Measurements from ENCODE around the gene PGLYRP1. TPM values are rescaled to one million over a fixed set of nuclear protein-coding genes. Genes with fewer than 3 reads are reported as not detected.
A peak's percentile ranks its signal among the peaks of the same experiment; 100 is the strongest.

The PGLYRP1 gene
- total and polyA plus RNA-seq, 3 donors from 2014 or later = not detected

DNA sequence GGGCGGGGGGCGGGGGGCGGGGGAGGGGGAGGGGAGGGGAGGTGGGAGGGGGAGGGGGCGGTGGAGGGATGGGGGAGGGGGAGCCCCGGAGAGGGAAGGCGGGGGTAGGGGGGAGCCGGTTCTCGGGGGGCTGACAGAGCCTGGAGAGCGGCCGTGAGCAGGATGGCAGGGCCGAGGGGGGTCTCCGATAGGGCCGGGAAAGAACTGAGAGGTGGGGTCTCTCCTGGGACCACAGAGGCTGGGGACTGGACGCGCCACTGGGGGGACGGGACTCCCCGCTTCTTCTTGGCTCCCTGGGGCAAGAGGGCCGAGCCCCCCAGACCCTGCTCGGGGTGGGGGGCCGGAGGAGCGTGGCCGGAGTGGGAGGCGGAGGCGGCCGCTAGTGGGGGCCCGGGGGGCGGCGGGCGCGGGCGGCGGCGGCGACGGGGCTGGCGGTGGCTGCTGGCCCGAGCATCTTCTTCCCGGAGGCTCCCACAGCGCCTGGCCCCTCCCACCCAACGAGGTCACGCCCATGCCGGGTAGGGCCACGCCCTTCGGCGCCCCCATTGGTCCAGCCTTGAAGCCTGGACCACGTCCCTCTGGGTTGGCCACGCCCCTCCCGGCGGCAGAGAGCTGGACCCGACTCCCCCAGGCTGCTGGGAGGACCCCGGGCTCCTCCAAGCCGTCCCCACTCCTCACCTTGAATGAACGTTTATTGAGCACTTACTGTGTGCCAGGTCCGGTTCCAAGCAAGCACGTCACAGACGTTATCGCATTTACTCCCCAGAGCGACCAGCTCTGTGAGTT, 49.1 kb downstream of the PGLYRP1 start, which contains the start of gene NOVA2:
TSS of gene NOVA2 (minus strand) at position 313 of the 786 bp plus-strand sequence. CDS start 514 bp downstream, outside the sequence.
- Histone ChIP-seq H3K27ac (no peak within 1 kb of the TSS), H3K36me3 (ENCODE audit: low read depth, missing control alignments) (no peaks in the 10 kb centered on the region), H3K4me3 (peak within 1 kb of the TSS; percentile 34 to 40), H3K27me3 (no peaks in the 10 kb centered on the region), H3K9me3 (no peaks in the 10 kb centered on the region), H3K4me1 (no peaks in the 10 kb centered on the region)
- DNase-seq = peak; percentile 85
- WGBS, 2 donors = 3% methylated on average over 33 to 40 of the region's 58 CpGs
- TF ChIP-seq, protein P1, sequence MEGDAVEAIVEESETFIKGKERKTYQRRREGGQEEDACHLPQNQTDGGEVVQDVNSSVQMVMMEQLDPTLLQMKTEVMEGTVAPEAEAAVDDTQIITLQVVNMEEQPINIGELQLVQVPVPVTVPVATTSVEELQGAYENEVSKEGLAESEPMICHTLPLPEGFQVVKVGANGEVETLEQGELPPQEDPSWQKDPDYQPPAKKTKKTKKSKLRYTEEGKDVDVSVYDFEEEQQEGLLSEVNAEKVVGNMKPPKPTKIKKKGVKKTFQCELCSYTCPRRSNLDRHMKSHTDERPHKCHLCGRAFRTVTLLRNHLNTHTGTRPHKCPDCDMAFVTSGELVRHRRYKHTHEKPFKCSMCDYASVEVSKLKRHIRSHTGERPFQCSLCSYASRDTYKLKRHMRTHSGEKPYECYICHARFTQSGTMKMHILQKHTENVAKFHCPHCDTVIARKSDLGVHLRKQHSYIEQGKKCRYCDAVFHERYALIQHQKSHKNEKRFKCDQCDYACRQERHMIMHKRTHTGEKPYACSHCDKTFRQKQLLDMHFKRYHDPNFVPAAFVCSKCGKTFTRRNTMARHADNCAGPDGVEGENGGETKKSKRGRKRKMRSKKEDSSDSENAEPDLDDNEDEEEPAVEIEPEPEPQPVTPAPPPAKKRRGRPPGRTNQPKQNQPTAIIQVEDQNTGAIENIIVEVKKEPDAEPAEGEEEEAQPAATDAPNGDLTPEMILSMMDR (IDR thresholded peaks at IDR 0.05) = no peak
- TF ChIP-seq POLR2A (IDR thresholded peaks at IDR 0.05) = no peak
- intact Hi-C loops (cut with DNase I; ENCODE audit: low total_unique reads) = no loop called here

DNA sequence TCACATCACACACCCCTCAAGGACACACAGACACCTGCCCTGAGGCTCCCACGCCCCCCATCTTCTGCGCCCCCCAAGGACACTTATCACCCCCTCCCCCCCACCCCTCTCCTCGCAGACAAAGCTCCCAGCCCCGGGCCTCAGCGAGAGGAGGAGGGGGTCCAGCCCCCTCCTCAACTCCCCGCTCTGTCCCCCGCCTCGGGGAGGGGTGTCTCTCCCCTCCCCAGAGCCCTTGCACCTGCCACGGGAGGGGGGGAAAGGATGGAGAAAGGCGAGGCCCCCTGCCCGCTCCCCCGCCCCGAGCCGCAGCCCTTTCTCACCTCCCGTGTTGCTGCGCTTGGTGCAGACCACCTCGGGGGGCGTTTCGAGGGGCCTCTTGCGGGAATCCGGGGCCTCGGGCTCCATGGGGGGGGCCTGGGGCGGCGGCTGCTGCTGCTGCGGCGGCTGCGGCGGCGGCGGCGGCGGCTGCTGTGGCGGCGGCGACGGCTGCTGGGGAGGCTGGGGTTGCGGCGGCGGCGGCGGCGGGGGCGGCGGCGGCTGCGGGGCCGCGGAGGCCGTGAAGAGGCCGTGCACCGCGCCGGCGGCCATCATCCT, 49.8 kb downstream of the PGLYRP1 start:
- Histone ChIP-seq H3K36me3 (ENCODE audit: low read depth, missing control alignments) (no peaks in the 10 kb centered on the region), H3K9me3 (no peaks in the 10 kb centered on the region), H3K4me1 (no peaks in the 10 kb centered on the region), H3K27me3 (no peaks in the 10 kb centered on the region), H3K27ac (no peak overlapping the region), H3K4me3 (peak overlapping the region in 1 of 2 donors; percentile 20)
- WGBS, 2 donors = 1 to 10% methylated on average over 2 to 27 of the region's 54 CpGs
- TF ChIP-seq, protein P1 (IDR thresholded peaks at IDR 0.05) = no peak
- TF ChIP-seq POLR2A (IDR thresholded peaks at IDR 0.05) = no peak
- intact Hi-C loops (cut with DNase I; ENCODE audit: low total_unique reads) = no loop called here
- DNase-seq = no peak

DNA sequence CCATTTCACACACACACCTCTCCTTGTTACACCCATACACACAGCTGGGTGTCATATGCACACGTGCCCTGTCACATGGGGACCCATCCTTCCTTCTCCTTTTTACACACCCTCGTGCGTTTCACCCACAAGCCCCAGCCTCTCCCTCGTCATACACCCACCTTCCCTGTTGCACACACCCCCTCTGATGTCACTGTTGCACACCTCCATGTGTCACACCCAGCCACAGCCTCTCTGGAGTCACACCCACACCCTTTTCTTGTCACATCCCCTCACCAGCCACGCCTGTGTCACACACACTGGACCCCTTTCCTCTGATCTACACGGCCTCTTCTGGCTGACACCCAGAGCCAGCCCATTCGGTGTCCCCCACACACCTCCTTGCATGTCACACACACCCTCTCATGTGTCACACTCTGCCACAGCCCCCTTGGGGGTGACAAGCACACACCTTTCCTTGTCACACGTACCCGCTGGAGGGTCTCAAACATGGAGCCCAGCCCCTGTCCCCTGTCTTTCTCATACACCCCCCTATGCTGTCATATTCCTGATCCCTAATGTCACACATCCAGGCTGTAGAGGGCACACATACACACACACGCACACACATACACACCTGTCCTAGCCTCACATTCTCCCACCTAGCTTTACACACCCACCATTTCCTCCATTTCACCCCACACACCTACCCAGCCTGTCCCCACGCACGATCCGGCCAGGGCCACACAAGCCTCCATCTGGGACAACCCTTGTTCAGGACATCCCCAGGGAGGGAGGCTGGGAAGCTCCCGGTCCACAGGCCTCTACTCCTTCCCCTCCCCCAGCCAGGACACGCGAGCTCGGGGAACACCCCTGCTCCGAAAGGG, 50.5 kb downstream of the PGLYRP1 start:
- no peak for DNase-seq

DNA sequence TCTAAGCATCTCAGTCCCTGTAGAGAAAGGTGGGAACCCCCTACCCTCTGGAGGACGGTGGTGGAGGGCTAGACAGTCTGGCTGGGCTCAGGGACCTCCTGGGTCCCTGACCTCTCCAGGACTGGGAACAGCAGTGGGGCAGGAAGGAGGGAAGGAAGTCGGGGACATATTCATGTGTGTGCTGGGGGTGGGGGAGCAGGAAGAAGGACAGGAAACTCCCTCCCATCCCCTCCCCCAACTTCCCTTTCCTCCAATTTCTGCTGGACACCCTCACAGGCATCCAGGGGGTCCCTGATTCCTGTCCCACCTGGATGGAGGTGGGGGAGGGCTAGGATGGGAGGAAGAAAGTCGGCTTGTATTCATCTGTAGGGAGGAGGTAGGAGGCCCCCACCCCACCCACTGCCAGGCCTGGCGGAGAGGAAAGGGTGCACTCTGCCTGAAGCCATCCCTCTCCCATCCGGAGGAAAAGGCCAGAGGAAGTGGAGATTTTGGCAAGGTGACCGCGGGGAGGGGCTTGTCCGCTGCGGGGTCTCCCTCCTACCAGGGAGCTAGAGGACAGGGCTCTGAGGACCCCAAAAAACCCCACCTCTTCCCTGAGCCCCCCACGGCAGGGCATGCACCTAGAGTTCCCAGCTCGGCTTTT, 51.5 kb downstream of the PGLYRP1 start:
- H3K27ac ChIP-seq = no peak overlapping the region
- H3K4me1 ChIP-seq = no peaks in the 10 kb centered on the region
- no peak overlapping the region for H3K4me3 ChIP-seq
- H3K9me3 ChIP-seq = no peaks in the 10 kb centered on the region
- 11 to 29% methylated on average over 6 to 11 of the region's 11 CpGs for WGBS, 2 donors
- no peak for DNase-seq
- H3K27me3 ChIP-seq = no peaks in the 10 kb centered on the region
- intact Hi-C loops (cut with DNase I; ENCODE audit: low total_unique reads) = no loop called here
- no peak for TF ChIP-seq POLR2A (IDR thresholded peaks at IDR 0.05)
- TF ChIP-seq, protein P1 (IDR thresholded peaks at IDR 0.05) = no peak
- no peaks in the 10 kb centered on the region for H3K36me3 ChIP-seq (ENCODE audit: low read depth, missing control alignments)

More for the DNA sequence above, 50.5 kb downstream of the PGLYRP1 start:
- no peaks in the 10 kb centered on the region for H3K4me1 ChIP-seq
- no peaks in the 10 kb centered on the region for H3K36me3 ChIP-seq (ENCODE audit: low read depth, missing control alignments)
- no peaks in the 10 kb centered on the region for H3K27me3 ChIP-seq
- H3K27ac ChIP-seq = no peak overlapping the region
- H3K9me3 ChIP-seq = no peaks in the 10 kb centered on the region
- WGBS, 2 donors = 27 to 28% methylated on average over 18 of the region's 18 CpGs
- TF ChIP-seq, protein P1 (IDR thresholded peaks at IDR 0.05) = no peak
- TF ChIP-seq POLR2A (IDR thresholded peaks at IDR 0.05) = no peak
- peak overlapping the region in 1 of 2 donors; percentile 20 for H3K4me3 ChIP-seq
- intact Hi-C loops (cut with DNase I; ENCODE audit: low total_unique reads) = no loop called here
